Pancreas (tissue), 10 donors: ENCODE measurements around the gene DCP2. TPM values are rescaled to one million over a fixed set of nuclear protein-coding genes. Genes with fewer than 3 reads are reported as not detected.

ENCODE experiments used
- ATAC-seq, 4 donors: fragments of 200-7000 bp; cut with Tn5 transposase; one replicate each; pipeline versions ENCODE4 v1.8.0 to v1.9.1; 2020; ENCODE audit warnings: mild to moderate bottlenecking in 4 of 4, moderate library complexity in 4 of 4
- DNase-seq, 6 donors: peaks; one replicate each; pipeline ENCODE4 v3.0.0-alpha.2; 2020
- FAIRE-seq: peaks from 2 replicates; lab custom pipeline; 2012; peaks lifted over from hg19 to GRCh38; lab: Jason Lieb, UNC
- H3K27ac ChIP-seq, 4 donors: fragments of 200-600 bp; sonication (generic); 1 replicate in 3 of 4; 2 replicates in 1 of 4; pipeline versions ENCODE4 v1.5.0 to v1.8.0; 2020
- H3K27me3 ChIP-seq, 4 donors: fragments of 200-600 bp; one replicate each; pipeline ENCODE4 v1.8.0; 2021
- H3K36me3 ChIP-seq, 3 donors: fragments of 200-600 bp; sonication (generic) in 1 of 3; one replicate each; pipeline versions ENCODE4 v1.5.0 to v1.8.0; 2020 to 2021
- H3K4me1 ChIP-seq, 3 donors: fragments of 200-600 bp; one replicate each; pipeline ENCODE4 v1.8.0; 2021
- H3K4me3 ChIP-seq, 4 donors: fragments of 200-600 bp; sonication (generic) in 2 of 4; one replicate each; pipeline versions ENCODE4 v1.5.0 to v1.8.0; 2020 to 2021
- H3K9me3 ChIP-seq, 4 donors: fragments of 200-600 bp; one replicate each; pipeline ENCODE4 v1.8.0; 2021
- CTCF ChIP-seq, 4 donors: fragments of 200-600 bp; sonication (generic) in 3 of 4; IDR thresholded peaks; one replicate each; pipeline versions ENCODE4 v1.5.0 to v1.8.0; 2021; ENCODE audit warnings: antibody characterized with exemption in 4 of 4
- WGBS, 2 donors: extraction: QIAGEN DNeasy Blood & Tissue Kit; methylation state at CpG; one replicate each; pipeline ENCODE4 v1.1.7; 2013; 5-methylcytosine and 5-hydroxymethylcytosine counted together
- intact Hi-C, 3 donors: fragments of 100-400 bp; cut with DNase I; formaldehyde crosslinking; loops; one replicate each; pipeline versions ENCODE4 v1.11.1 to v1.14.2; 2022
- polyA plus RNA-seq, 2 donors: library from polyadenylated mRNA; stranded (reverse); fragments of 200-250 nt; gene quantifications; one replicate each; pipeline ENCODE4 v1.2.3, GENCODE V29; 2013
- total RNA-seq, 6 donors: library from RNA; stranded (reverse); fragmentation: NEBNext Ultra II Directional in 4 of 6; extraction: Animal tissue kit (Norgen Biotek cat#: 25700) in 4 of 6; gene quantifications; one replicate each; pipeline versions ENCODE4 v1.2.1 to v1.2.4, GENCODE V29; 2021 to 2023
- donor health status: healthy with polysubstance abuse.
- donor health status: DM: no; HTN: no; CAD: no; lungs with moderate emphysema.
- donor health status: DM: no; HTN: no; CAD: no.
- donor health status: control.
- donor health status: control.
- donor health status: Bipolar disorder and iron deficiency.
- donor health status: DM: yes; HTN: yes; CAD: no.
- donor health status: DM: no; HTN: no; CAD: no.
- donor health status: DM: no; HTN: no; CAD: no.
- donor health status: DM: yes; HTN: yes; CAD: no.

DCP2 gene
- total and polyA plus RNA-seq, 8 donors = 2.7 to 28.3 (median 11.5) TPM

GRCh38 chr5:113050721-113051382 lies 74.3 kb downstream of the DCP2 start:
- no peak overlapping the region for H3K4me3 ChIP-seq
- 59 to 69% methylated on average over 9 of the region's 9 CpGs for WGBS, 2 donors
- H3K27ac ChIP-seq = no peak overlapping the region
- peak in 3 of 4 donors; percentile 44 to 67 (median 56) for ATAC-seq
- no peak for TF ChIP-seq CTCF (IDR thresholded peaks at IDR 0.05)
- no peaks in the 10 kb centered on the region for H3K9me3 ChIP-seq
- intact Hi-C loops = no loop called here
- no peak for DNase-seq
- no peak for FAIRE-seq
- no peaks in the 10 kb centered on the region for H3K27me3 ChIP-seq
- H3K36me3 ChIP-seq = no peaks in the 10 kb centered on the region
- H3K4me1 ChIP-seq = no peaks in the 10 kb centered on the region

- no peaks in the 10 kb centered on the region for H3K27me3 ChIP-seq
- TF ChIP-seq CTCF (IDR thresholded peaks at IDR 0.05) = no peak
- DNase-seq = no peak
- H3K36me3 ChIP-seq = no peaks in the 10 kb centered on the region
- H3K9me3 ChIP-seq = no peaks in the 10 kb centered on the region
- ATAC-seq = no peak
- H3K27ac ChIP-seq = no peak overlapping the region
- WGBS, 2 donors = 71 to 74% methylated on average over 10 of the region's 10 CpGs
- FAIRE-seq = no peak
- no peak overlapping the region for H3K4me3 ChIP-seq
- intact Hi-C loops = no loop called here
- no peaks in the 10 kb centered on the region for H3K4me1 ChIP-seq
Observed at GRCh38 chr5:113052041-113052795, 75.6 kb downstream of the DCP2 start.

GRCh38 chr5:113053511-113053995 lies 77.0 kb downstream of the DCP2 start:
- DNase-seq = no peak
- TF ChIP-seq CTCF (IDR thresholded peaks at IDR 0.05) = no peak
- Histone ChIP-seq H3K27me3 (no peaks in the 10 kb centered on the region), H3K4me3 (no peak overlapping the region), H3K36me3 (no peaks in the 10 kb centered on the region), H3K27ac (no peak overlapping the region), H3K9me3 (no peaks in the 10 kb centered on the region), H3K4me1 (no peaks in the 10 kb centered on the region)
- whole genome bisulfite sequencing, 2 donors = 74 to 81% methylated on average over 9 of the region's 9 CpGs
- ATAC-seq = peak in 1 of 4 donors; percentile 14
- FAIRE-seq = no peak
- intact Hi-C loops = no loop called here

- Histone ChIP-seq H3K27ac (no peak overlapping the region), H3K27me3 (no peaks in the 10 kb centered on the region), H3K4me3 (no peak overlapping the region), H3K36me3 (no peaks in the 10 kb centered on the region), H3K4me1 (no peaks in the 10 kb centered on the region), H3K9me3 (no peaks in the 10 kb centered on the region)
- intact Hi-C loops = no loop called here
- 92% methylated on average over 11 of the region's 11 CpGs for WGBS, 2 donors
- FAIRE-seq (no peak), DNase-seq (no peak), ATAC-seq (no peak)
- no peak for TF ChIP-seq CTCF (IDR thresholded peaks at IDR 0.05)
Observed at GRCh38 chr5:113054899-113055298, 78.3 kb downstream of the DCP2 start.

GRCh38 chr5:113056988-113057387 lies 80.4 kb downstream of the DCP2 start:
- no peak overlapping the region for H3K27ac ChIP-seq
- intact Hi-C loops = no loop called here

More at GRCh38 chr5:113056988-113057387, 80.4 kb downstream of the DCP2 start:
- Histone ChIP-seq H3K27me3 (no peaks in the 10 kb centered on the region), H3K9me3 (no peaks in the 10 kb centered on the region), H3K4me3 (no peak overlapping the region), H3K36me3 (no peaks in the 10 kb centered on the region), H3K4me1 (no peaks in the 10 kb centered on the region)
- no peak for DNase-seq
- FAIRE-seq = no peak
- WGBS, 2 donors = 70 to 92% methylated on average over 5 of the region's 5 CpGs
- ATAC-seq = peak in 1 of 4 donors; percentile 34
- TF ChIP-seq CTCF (IDR thresholded peaks at IDR 0.05) = no peak
